A172 (cell line): ENCODE results near the gene TTLL11. TPM values are rescaled to one million over a fixed set of nuclear protein-coding genes. Genes with fewer than 3 reads are reported as not detected.
A peak's percentile ranks its signal among the peaks of the same experiment; 100 is the strongest.
"Not testable (repeated sequence)": the region's sequence is repeated elsewhere in the genome, so short reads cannot be mapped to it uniquely, and the experiment has no call there.

Source experiments
- DNase-seq: peaks from one replicate; pipeline ENCODE4 v3.0.0-alpha.2; 2015; ENCODE audit warnings: low spot score
- total RNA-seq: library from RNA; depleted of rRNA; stranded (reverse); fragments of >200 nt; shearing (Covaris generic); gene quantifications from 2 replicates; pipeline ENCODE4 v1.2.3, GENCODE V29; 2014

TTLL11 gene
- total RNA-seq, 1 experiment from 2014 or later, result 3.6 TPM

DNA sequence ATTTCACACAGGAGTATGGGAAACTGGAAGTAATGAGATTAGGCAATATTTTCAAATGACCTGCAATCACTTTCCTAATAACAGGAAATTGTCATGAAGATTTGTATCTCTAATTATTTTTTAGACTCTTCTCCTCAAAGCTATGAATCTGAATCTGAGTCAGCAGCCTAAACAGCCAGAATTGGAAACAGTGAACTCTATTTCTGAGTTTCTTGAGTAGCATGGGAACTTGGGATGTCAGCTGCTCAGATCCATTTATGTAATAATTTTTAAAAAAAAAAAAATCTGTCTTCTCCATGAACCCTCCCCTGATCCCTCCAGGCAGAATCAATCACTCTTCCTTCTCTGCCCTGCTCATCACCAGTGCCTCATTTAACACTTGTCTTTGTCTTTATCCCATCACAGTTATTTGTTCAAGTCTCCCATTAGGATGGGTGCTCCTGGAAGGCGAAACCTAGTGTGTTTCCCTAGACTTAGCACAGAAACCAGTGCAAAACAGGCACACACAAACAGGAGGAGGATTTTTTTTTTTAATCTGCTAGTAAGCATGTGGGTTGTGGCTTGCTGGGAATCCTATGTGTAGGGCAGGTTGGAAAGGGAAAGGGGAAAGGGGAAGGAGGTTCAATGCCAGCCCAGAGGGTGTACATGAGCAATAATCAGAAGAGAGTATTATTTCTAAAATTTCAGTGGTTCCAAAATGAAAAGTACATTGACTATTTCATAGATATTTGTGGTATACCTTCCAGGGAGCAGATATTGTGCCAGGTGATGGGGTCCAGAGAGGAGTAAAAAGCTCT is 186.8 kb downstream of the TTLL11 start:
- no peak for DNase-seq

DNA sequence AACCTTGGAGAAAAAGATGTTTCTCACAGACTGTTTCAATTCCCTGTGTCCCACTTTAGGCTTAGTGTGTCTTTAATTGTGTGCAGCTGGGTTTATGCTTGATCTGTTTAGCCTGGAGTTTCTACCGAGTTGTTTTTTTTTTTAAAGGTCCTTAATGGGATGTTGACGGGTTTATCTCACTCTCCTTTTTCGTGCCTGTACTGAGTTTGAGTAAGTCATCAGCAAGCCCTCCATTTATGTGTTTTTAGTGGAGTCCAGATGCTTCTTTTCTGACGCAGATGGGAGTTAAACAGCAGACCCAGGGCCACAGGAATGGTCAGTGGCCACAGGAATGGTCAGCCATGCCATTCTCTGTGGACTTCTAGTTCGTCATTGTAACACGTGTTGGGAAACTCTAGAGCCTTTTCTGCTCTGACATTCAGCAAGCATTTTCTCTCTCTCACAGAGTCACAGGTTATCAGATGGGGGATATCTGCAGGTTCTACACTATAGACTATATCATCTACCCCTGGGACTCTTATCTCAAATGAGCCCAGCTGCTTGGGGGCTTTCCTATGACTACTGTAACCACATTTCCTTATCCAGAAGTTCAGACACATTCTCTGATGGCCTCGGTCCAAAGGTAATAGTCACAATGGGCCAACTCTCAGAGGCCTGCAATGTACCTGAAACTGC is 190.5 kb downstream of the TTLL11 start:
- peak; percentile 92 for DNase-seq

DNA sequence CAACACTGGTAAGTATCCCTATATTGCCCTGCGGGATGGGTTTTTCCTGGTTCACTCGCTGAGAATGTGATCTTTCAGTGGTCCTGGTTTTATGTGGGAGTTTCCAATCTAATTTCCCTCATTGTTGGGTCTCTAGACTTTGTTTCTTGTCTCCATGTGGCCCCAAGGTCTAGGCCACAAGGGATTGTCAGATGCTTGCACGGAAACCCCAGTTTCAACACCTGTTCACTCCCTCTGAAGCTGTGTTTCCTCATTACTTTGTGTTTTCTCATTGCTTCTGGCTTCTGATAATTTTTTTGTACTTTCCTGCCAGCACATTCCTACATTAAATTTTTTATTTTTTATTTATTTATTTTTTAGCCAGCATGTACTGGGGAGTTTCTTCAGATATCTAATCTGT is 191.5 kb downstream of the TTLL11 start:
- no peak for DNase-seq

DNA sequence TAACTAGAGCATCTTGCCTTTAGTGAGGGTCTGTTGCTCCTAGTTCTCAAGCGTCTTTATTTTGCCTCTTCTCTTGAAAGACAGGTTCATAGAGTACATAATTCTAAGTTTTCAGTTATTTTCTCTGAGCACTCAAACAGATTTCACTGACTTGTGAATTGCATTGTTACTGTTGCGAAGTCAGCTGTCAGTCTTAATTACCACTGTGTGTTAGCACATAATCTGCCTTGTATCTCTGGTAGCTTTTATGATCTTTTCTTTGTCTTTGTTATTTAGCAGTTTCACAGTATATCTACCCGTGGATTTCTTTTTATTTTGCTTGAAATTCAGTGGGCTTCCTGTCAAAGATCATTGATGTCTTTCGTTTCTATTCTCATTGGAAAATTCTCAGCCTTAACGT is 192.9 kb downstream of the TTLL11 start:
- DNase-seq, result no peak

DNA sequence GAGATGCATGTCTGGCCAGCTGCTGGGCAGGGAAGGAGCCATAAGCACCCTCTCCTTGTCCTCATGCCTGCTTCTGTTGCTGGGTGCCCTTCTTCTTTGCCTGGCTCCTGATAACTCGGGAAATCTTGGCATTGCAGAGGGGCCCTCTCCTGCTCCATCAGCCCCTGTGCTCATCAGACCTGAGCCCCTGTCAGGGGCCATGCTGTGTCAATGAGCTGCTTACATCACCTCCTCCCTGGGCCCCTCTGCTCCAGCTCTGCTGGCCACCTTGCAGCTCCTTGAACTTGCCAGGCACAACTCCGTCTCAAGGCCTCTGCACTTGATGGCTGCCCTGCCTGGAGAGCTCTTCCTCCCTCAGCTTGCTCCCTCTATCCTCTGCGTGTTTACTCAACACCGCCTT is 194.3 kb downstream of the TTLL11 start:
- DNase-seq, result no peak

DNA sequence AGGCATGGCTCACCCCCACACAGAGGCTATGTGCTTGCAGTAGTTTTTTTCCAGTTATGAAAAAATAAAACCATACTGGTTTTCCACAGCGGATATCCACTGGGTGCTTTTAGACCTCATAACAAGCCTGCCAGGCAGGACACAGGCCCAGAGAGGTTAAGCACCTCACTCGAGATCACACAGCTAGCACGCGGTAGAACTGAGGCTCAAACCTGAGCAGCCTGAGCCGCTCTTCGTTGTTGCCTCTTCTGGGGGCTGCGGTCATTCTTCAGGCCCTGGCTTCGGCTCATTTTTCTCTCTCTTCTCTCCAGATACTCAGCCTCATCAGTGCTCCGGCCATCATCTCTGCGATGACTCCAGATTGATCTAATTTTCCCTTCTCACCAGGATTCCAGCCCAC is 196.0 kb downstream of the TTLL11 start:
- DNase-seq, result no peak

DNA sequence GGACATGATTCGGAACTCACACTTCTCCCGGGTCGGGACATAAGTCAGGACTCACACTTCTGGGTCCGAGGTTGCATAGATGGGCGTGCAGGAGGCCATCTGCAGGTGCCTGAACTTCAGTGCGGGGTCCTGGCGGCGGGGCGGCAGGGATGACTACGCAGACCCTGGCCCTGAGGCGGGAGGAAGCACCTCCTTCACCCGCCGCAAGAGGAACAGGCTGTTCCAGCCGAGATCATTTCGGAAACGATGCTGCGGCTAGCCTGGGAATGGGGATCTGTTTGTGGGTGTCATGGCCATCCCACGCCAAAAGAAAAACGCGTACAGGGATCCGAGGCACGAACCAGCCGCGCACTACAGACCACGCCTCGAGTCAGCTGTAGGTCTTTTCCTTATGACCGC is 196.6 kb downstream of the TTLL11 start:
- DNase-seq, result no peak

DNA sequence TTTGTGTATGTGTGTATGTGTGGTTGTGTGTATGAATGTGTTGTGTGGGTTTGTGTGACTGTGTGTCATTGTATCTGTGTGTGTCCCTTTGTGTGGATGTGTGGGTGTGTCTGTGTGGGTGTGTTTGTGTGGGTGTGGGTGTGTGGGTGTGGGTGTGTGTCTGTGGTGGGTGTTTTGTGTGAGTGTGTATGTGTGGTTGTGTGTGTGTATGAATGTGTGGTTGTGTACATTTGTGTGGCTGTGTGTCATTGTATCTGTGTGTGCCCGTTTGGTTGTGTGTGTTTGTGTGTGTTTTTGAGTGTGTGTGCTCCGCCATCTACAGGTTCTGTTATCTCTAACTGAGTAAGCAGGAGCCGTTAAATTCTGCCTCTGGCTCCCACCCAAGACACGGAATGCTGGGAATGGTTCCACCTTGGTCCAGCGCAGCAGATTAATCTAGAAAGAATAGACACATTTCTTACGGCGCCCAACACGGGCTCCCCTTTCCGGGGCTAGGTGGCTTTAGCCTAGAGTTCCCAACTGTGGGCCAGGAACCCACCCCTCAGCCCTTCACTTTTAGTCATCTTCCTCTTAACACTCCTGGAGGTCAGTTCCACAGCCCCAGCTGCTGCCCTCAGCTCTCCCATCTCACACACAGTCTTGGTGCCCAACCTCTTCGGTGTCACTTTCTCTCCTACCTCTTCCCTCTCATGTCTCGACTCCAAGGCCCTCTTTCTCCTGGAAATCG is 197.1 kb downstream of the TTLL11 start:
- peak; percentile 58 for DNase-seq

DNA sequence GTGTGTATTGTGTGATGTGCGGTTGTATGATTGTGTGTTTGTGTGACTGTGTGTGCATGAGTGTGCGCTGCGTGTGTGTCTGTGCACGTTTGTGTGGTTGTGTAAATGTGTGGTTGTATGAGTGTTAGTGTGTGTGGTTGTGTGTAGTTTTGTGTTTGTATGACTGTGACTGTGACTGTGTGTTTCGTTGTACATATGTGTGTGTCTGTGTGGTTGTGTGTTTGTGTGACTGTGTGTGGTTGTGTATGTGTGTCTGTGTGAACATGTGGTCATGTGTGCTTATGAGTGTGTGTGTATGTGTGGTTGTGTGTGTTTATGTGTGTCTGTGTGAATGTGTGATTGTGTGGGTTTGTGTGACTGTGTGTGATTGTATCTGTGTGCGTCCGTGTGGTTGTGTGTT is 197.8 kb downstream of the TTLL11 start:
- no peak for DNase-seq

DNA sequence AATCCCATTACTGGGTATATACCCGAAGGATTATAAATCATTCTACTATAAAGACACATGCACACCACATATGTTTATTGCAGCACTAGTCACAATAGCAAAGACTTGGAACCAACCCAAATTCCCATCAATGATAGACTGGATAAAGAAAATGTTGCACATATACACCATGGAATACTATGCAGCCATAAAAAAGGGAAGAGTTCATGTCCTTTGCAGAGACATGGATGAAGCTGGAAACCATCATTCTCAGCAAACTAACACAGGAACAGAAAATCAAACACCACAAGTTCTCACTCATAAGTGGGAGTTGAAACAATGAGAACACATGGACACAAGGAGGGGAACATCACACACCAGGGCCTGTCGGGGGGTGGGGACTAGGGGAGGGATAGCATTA is 198.7 kb downstream of the TTLL11 start:
- not testable (repeated sequence) for DNase-seq

DNA sequence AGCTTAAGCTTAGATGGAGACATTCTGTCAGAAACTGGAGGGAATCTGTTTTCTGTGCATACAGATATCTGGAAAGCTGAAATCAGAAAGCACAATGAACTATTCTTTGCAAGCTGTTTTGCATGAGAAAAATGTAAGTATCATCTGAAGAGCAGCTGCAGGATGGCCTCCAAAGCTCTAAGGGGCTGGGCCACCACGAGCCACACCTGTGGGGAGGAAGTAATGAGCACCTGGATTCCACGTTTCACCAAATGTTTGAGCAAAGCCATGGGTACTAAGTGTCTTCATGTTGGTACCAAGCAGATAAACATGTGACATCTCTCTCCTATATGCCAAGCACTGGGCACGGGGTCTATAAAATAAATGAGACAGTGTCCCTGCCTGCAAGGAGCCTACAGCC is 199.3 kb downstream of the TTLL11 start:
- DNase-seq, result no peak

DNA sequence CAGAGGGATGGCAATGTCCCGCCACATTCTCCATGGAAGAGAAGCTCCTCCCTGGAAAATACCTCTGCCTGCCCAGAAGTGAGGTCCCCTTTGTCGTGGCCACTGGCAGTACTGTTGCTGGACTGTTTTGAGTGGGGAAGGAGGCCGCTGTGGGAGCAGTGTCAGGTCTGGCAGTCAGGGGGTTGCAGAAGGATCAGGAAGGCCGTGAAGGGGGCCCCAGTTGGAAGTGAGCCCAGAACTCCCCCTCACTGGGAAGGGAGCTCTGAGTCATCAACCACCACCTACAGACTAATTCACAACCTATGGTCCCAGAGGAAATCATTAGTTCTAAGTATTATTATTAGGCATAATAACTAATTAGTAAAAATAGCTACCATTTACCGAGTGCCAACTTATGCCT is 200.4 kb downstream of the TTLL11 start:
- no peak for DNase-seq

DNA sequence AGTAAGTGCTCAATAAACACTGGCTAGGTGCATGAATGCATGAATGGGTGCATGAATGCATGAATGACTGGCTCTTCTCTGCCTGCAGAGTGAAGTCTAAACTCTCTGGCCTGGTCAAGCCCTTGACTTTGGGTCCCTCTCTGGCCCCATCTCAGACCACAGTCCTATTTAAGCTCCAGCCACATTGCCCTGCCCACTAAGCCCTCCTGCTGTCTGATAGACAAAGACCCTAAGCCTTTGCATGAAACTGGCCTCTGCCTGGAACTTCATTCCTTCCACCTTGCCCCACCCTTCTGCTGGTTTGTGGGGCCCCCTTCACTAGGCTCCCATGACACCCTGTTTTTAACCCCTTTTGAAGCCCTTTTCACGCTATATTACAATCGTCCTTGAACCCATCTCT is 202.4 kb downstream of the TTLL11 start:
- DNase-seq, result no peak

DNA sequence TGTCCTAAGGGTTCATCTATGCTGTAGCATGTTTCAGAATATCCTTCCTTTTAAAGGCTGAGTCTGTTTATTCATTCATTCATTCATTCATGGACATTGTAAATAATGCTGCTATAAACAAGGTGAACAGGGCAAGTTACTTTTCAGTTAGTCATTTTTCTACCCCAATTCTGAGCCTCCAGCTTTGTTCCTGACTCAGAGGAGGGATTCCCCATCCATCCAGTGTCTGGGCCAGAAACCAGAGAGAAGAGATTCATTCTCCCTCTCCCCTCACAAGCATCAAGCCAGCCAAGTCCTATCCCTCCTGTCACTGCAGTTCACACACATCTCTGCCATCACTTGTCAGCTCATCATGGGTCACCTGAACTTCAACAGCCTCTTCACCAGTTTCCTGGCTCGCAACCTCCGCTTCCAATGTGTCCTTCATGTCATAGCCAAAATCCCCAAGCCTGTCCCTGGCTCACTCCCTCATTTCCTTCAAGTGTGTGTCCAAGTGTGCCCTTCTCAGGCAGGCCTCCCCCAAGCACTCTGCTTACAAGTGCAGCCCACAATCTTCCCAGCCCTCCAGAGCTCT is 203.0 kb downstream of the TTLL11 start:
- DNase-seq, result peak; percentile 62

DNA sequence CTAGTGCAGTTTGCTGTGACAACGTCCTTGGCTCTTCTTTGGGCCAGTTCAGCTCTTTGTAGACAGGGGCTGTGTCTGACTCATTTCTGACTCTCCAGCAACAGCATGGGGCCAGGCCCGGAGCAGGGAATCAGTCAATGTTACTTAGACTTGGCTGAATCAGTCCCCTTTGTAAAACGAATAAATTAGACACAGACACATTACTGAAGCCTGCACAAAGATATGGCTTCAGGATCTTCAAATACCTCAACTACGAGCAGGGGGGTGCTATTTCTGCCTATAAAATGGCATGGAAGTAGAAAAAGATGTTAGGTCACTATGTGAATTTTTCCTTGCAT is 204.7 kb downstream of the TTLL11 start:
- DNase-seq, result peak; percentile 87

DNA sequence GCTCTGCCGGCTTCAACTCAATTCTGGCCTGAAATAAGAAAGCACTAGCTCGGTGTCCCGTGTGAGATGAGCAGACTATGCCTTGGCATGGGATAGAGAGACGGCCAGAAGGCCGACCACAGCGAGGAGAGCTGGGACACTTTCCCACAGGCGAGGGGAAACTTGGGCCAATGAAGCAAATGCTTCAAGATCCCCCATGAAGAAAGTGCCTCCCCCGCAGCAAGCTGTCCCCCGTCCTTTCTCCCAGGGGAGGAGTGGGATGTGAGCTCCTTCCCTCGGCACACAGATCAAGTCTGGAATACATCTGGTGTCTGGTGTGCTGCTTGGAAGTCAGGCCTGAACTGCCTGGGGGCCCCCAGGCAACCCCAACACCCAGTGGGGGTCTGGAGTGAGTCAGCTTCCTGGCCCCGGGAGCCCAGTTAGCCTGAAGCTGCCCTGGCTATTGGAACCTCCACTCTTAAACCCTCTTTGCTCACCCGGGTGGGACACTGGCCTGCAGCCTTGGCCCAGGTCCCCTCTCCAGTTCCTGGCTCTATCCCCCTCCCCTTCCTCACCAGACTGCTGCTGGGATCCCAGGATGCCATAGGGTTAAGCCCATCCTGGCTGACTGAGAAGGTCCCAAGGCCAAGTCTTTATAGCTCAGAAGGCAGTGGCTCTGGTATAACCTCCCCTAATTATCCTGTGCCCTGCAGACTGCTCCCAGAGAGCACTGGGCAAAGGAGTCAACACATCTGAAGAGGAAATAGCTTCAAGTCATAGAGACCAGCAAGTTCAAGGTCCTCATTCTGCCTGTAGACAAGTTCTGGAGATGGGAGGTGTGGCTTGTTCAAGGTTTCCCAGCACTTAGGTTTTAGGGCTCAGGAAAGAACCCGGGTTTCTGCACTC is 205.3 kb downstream of the TTLL11 start:
- DNase-seq, result peak; percentile 58

DNA sequence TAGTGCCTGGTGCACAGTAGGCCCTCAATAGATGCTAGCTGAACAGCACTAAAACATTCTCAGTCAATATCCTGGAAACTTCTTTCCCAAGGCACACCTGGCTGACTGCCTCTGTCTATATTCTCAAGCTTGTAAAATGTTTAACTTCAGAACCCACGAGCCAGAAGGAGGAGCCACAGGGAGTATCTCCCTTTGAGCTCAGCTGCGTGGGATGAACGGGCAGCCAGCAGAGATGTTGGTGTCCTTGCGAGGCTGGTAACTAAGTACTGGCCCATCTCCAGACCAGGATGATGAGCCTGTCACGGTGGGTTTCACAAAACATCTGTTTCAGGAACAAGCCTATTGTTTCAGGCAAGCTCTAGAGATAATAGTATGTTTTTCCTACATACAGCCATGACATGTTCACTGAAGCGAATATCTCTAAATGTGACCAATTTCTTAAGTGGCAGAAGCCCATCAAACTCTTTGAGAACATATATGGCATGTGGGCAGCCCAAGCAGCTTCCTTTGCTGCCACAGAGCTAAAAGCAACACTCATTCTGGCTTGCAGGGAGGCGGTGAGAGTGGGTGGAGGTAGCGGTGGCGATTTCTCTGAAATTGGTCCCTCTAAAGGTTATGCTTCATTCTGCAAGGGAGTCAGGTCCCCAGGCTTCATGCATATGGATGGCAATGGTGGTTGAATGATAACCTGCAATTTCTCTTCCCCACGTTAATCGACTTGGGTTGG is 206.2 kb downstream of the TTLL11 start:
- no peak for DNase-seq

DNA sequence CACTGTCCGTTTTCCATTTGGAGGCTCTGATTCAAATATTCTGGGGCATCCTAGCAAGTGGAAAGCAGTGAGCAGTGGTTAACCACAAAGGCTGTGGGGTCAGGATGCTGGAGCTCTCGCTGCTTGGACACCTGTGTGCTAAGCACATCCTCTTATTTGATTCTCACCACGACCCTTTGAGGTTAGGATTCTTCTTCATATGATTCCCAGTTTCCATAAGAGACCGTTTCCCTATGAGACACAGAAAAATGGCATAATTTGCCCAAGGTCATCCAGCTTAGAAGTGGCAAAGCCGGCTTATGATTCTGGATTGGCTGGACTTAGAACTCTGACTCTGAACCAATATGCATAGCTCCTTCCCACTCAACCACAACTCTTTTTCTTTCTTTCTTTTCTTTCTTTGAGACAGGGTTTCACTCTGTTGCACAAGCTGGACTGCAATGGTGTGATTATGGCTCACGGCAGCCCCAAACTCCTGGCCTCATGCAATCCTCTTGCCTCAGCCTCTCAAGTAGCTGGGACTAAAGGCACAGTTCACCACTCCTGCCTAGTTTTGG is 207.7 kb downstream of the TTLL11 start:
- DNase-seq, result peak; percentile 96

DNA sequence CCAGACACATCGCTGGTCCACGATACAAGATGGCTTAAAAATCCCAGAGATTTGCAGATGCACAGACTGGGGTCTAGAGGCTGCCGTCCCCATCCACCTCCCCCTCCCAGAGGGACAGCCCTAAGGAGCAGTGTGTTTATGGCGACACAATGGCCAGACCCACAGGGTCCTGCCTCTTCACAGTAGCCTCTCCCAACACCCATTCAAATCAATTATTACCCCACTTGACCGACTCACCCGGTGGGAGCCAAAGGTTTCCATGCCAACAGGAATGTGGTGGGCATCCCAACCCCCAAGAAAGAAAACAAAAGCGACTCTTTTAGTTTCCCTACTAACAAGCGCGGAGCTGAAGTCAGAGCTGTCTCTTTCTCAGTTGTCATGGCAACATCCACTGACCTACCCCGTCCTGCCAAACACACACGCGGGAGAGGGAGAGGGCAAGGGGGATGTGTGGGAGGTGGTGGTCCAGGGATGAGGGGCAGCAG is 209.0 kb downstream of the TTLL11 start:
- no peak for DNase-seq

DNA sequence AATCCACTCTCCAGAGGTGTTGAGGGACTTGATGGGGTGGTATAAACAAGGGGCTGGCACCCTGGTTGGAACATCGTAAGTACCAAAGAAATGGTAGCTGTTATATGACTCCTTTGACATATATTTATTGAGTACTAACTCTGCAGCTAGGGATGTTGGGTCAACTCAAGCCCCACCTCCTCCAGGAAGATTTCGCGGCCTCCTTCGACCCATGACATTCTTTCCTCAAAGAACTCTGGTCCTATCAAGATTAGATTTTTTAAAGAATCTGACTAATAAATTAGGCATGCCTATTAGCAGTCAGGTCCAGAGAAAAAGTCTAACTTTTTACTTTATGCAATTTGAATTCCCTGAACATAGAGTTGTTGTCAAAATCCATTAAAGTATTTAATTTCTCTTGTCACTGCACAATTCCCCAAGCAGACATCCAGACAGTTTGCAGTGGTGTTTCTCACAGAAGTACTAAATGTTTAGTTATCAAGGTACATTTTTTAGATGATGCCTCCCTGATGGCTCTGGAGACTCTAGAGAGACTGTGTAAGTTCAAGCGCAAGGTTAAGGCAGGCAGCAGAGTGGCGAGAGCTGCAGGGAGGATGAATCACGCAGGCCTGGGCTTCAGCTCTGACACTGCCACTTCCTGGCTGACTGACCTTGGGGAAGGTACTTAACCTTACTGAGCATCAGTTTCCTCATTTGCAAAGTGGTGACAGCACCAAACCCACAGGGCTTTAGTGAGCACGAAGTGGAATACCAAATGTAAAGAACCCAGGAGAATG is 209.6 kb downstream of the TTLL11 start:
- DNase-seq, result peak; percentile 81
